Caco-2 (cell line): ENCODE measurements around the gene BCL2L12. TPM values are rescaled to one million over a fixed set of nuclear protein-coding genes. Genes with fewer than 3 reads are reported as not detected.

ENCODE experiments used
- BruUV-seq: library from RNA; stranded (reverse); fragments of 400-500 nt; replicated peaks from 2 replicates; lab custom pipeline; 2021; lab: Mats Ljungman, UMichigan
- CTCF ChIA-PET: fragments of 300-600 bp; sonication (Branson Sonifier 250); formaldehyde crosslinking; loops from one replicate; lab custom pipeline; 2022; ENCODE audit warnings: antibody characterized with exemption; lab: Charles Lee
- POLR2A ChIA-PET: fragments of 300-600 bp; sonication (Branson Sonifier 250); formaldehyde crosslinking; loops from one replicate; lab custom pipeline; 2022; ENCODE audit warnings: antibody characterized with exemption; lab: Charles Lee
- DNase-seq, 2 experiments: peaks; one replicate each; pipeline versions ENCODE4 v3.0.0 to v3.0.0-alpha.2; 2020 to 2022
- H3K27me3 ChIP-seq: replicated peaks from 2 replicates; pipeline ENCODE4 v1.6.0; 2011; ENCODE audit warnings: low read length; ENCODE audit not compliant: control insufficient read depth, insufficient read depth
- H3K36me3 ChIP-seq: 2 replicates; pipeline ENCODE4 v1.5.1; 2011; ENCODE audit warnings: low read length; ENCODE audit not compliant: control insufficient read depth, insufficient read depth
- H3K4me1 ChIP-seq: fragments of 250-450 bp; sonication (Bioruptor Pico); 2 replicates; pipeline ENCODE4 v1.5.1; 2020; ENCODE audit warnings: mild to moderate bottlenecking
- H3K4me3 ChIP-seq: 2 replicates; pipeline ENCODE4 v1.5.1; 2011; ENCODE audit warnings: low read depth, mild to moderate bottlenecking, control low read depth, low read length
- H3K9me3 ChIP-seq: fragments of 250-450 bp; sonication (Bioruptor Pico); 2 replicates; pipeline ENCODE4 v1.5.1; 2020; ENCODE audit warnings: mild to moderate bottlenecking, moderate library complexity
- H3K27ac Mint-ChIP-seq: one replicate; pipeline ENCODE4 v1.8.0; 2022; ENCODE audit warnings: mixed read lengths; ENCODE audit not compliant: unreplicated experiment
- H3K27me3 Mint-ChIP-seq: one replicate; pipeline ENCODE4 v1.8.0; 2022; ENCODE audit warnings: mixed read lengths; ENCODE audit not compliant: insufficient read depth, unreplicated experiment
- H3K36me3 Mint-ChIP-seq: one replicate; pipeline ENCODE4 v1.8.0; 2022; ENCODE audit warnings: mild to moderate bottlenecking, mixed read lengths; ENCODE audit not compliant: insufficient read depth, unreplicated experiment
- H3K4me1 Mint-ChIP-seq: one replicate; pipeline ENCODE4 v1.8.0; 2022; ENCODE audit warnings: low read depth, mixed read lengths; ENCODE audit not compliant: unreplicated experiment
- H3K4me3 Mint-ChIP-seq: one replicate; pipeline ENCODE4 v1.8.0; 2022; ENCODE audit warnings: mild to moderate bottlenecking, moderate library complexity, mixed read lengths; ENCODE audit not compliant: unreplicated experiment
- H3K9me3 Mint-ChIP-seq: one replicate; pipeline ENCODE4 v1.8.0; 2022; ENCODE audit warnings: mixed read lengths; ENCODE audit not compliant: unreplicated experiment
- intact Hi-C: fragments of 100-400 bp; cut with micrococcal nuclease; formaldehyde crosslinking; loops from one replicate; pipeline ENCODE4 v1.10.0; 2022; ENCODE audit not compliant: unreplicated experiment
- total RNA-seq: library from RNA; stranded (reverse); gene quantifications from 2 replicates; pipeline ENCODE4 v1.2.3, GENCODE V29; 2022
- TF ChIP-seq, protein P1 (sequence below), 2 experiments: fragments of 200-600 bp in 1 of 2; IDR thresholded peaks; 1 replicate in 1 of 2; 2 replicates in 1 of 2; pipeline versions ENCODE4 v1.5.1 to v1.8.0; 2011 to 2022; ENCODE audit warnings: antibody characterized with exemption in 1 of 2, control low read depth in 1 of 2, inconsistent platforms in 1 of 2, low read depth in 1 of 2, low read length in 1 of 2, mild to moderate bottlenecking in 1 of 2, moderate library complexity in 1 of 2; ENCODE audit not compliant: insufficient read depth in 1 of 2, severe bottlenecking in 1 of 2, unreplicated experiment in 1 of 2

BCL2L12 gene
- total RNA-seq, 1 experiment from 2014 or later: 111 TPM

DNA sequence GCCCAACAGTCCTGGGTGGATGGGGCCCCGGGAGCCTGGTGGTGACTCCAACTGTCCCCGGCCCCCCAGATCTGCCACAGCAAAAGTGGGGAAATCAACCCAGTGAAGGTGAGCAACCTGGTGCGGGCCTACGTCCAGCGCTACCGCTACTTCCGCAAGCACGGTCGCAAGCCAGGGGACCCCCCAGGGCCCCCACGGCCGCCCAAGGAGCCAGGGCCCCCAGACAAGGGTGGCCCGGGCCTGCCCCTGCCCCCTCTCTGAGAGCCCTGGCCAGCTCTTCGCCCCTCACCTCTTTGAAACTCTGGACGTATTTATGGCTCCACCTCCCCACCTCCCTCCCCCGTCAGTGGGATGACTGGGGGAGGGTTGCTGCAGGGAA lies 7.6 kb upstream of the BCL2L12 start:
- H3K4me3 Mint-ChIP-seq: no peak overlapping the region
- Histone ChIP-seq H3K9me3 (peaks cover 8% of the 10 kb centered on the region), H3K27me3 (no peaks in the 10 kb centered on the region), H3K4me3 (no peak overlapping the region), H3K36me3 (peaks cover 24% of the 10 kb centered on the region), H3K4me1 (no peaks in the 10 kb centered on the region)
- intact Hi-C loops: no loop called here
- H3K27me3 Mint-ChIP-seq: no peaks in the 10 kb centered on the region
- no peak for DNase-seq
- BruUV-seq: TSS peak; percentile 50
- no peaks in the 10 kb centered on the region for H3K4me1 Mint-ChIP-seq
- H3K9me3 Mint-ChIP-seq: no peaks in the 10 kb centered on the region
- TF ChIP-seq, protein P1, sequence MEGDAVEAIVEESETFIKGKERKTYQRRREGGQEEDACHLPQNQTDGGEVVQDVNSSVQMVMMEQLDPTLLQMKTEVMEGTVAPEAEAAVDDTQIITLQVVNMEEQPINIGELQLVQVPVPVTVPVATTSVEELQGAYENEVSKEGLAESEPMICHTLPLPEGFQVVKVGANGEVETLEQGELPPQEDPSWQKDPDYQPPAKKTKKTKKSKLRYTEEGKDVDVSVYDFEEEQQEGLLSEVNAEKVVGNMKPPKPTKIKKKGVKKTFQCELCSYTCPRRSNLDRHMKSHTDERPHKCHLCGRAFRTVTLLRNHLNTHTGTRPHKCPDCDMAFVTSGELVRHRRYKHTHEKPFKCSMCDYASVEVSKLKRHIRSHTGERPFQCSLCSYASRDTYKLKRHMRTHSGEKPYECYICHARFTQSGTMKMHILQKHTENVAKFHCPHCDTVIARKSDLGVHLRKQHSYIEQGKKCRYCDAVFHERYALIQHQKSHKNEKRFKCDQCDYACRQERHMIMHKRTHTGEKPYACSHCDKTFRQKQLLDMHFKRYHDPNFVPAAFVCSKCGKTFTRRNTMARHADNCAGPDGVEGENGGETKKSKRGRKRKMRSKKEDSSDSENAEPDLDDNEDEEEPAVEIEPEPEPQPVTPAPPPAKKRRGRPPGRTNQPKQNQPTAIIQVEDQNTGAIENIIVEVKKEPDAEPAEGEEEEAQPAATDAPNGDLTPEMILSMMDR (IDR thresholded peaks at IDR 0.05; ENCODE audit: insufficient read depth in 1 of 2, low read depth in 1 of 2, low read length in 1 of 2, severe bottlenecking in 1 of 2, unreplicated experiment in 1 of 2): no peak
- ChIA-PET CTCF (no interaction called here), POLR2A (interaction anchor here (1.1 kb wide), 1 partner anchor 16 kb away, joined by 3 read pairs; the partner anchor contains the start of gene SCAF1)
- H3K27ac Mint-ChIP-seq: peak overlapping the region; percentile 18
- H3K36me3 Mint-ChIP-seq: peaks cover 89% of the 10 kb centered on the region

DNA sequence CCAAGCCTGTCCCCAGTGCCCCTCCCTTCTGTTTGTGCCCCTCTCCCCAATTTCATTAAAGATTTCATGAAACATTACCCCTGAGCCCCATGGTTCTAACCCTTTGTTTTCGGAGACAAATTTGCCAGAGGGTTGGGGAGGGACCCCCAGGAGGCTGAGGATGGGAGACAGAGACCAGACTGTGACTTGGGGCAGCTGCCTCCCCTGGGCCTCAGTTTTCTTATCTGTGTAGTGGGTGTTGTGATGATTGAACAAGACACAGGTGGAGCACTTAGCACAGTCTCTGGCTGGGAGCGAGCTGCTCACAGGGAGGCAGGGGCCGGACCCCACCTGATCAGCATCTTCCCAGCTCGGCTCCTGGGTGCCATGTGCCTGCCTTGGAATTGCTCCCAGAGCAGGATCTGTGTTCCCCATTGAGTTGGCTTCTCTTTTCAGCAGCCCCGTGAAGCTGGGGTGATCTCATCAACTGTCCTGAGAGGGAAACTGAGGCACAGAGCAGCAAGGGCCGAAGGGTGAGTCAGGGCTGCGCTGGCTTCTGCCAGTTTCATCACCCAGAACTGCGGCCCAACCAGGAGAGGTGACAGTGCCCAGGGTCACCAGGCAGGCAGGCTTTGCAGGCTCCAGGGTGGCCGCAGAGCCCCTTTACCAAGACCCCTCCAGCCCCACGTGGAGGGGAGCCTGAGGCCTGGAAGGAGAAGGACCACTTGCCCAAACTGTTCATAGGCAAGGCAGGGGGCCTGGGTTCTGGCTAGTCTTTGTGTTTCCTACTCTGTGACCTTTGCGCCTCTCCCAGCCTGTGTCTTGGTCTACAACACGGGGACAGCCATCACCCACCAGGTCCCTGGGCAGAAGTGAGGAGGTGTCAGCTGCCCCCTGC lies 6.9 kb upstream of the BCL2L12 start:
- Mint-ChIP-seq H3K36me3 (peaks cover 87% of the 10 kb centered on the region), H3K4me3 (no peak overlapping the region), H3K27ac (no peak overlapping the region), H3K9me3 (no peaks in the 10 kb centered on the region), H3K4me1 (no peaks in the 10 kb centered on the region), H3K27me3 (no peaks in the 10 kb centered on the region)
- BruUV-seq: no TSS peak
- peaks cover 2% of the 10 kb centered on the region; the same call in 1 of the 2 replicates for H3K4me1 ChIP-seq
- H3K9me3 ChIP-seq: peaks cover 8% of the 10 kb centered on the region
- no peak overlapping the region for H3K4me3 ChIP-seq
- H3K27me3 ChIP-seq: no peaks in the 10 kb centered on the region
- ChIA-PET CTCF (no interaction called here), POLR2A (interaction anchor here (0.5 to 1.1 kb wide), 2 partner anchors 17 to 18 kb away, joined by 3 read pairs; partner anchors contain the start of genes PRMT1 and SCAF1)
- intact Hi-C loops: no loop called here
- H3K36me3 ChIP-seq: peaks cover 25% of the 10 kb centered on the region
- TF ChIP-seq, protein P1 (IDR thresholded peaks at IDR 0.05; ENCODE audit: insufficient read depth in 1 of 2, low read depth in 1 of 2, low read length in 1 of 2, severe bottlenecking in 1 of 2, unreplicated experiment in 1 of 2): no peak
- DNase-seq: no peak

DNA sequence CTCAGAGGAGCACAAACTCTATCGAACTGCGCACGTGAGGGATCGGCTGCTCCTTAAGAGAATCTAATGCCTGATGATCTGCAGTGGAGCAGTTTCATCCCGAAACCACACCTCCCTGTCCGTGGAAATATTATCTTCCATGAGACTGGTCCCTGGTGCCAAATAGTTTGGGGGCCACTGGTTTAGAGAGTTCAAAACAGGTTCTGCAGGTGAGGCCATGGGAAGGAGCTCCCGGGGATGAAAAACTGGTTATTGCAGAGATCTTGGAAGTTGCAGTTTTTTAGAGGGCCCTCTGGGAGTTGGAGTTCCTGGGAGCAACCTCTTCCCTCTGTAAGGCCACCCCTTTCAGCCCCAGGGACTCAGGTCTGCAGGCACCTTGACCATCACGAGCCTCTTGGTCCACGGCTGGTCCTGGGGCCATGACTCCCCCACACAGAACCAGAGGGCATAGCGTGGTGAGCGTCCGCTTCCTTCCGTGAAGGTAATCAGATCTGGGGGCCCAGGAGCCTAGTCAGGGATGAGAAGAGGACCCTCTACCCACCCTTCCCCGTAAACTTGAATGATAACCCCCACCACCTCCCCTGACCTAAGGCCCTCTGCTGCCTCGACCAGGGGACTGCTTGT lies 5.3 kb upstream of the BCL2L12 start:
- Mint-ChIP-seq H3K27ac (no peak overlapping the region), H3K4me1 (peaks cover 6% of the 10 kb centered on the region)
- BruUV-seq: no TSS peak

More for the DNA sequence above, 5.3 kb upstream of the BCL2L12 start:
- POLR2A ChIA-PET: interaction anchor here (1.0 kb wide), 1 partner anchor 18 kb away, joined by 6 read pairs; the partner anchor contains the start of gene SCAF1
- DNase-seq: no peak
- peaks cover 20% of the 10 kb centered on the region for H3K36me3 ChIP-seq
- Mint-ChIP-seq H3K9me3 (no peaks in the 10 kb centered on the region), H3K36me3 (peaks cover 95% of the 10 kb centered on the region), H3K4me3 (no peak overlapping the region), H3K27me3 (no peaks in the 10 kb centered on the region)
- no peaks in the 10 kb centered on the region for H3K27me3 ChIP-seq
- TF ChIP-seq, protein P1 (IDR thresholded peaks at IDR 0.05; ENCODE audit: insufficient read depth in 1 of 2, low read depth in 1 of 2, low read length in 1 of 2, severe bottlenecking in 1 of 2, unreplicated experiment in 1 of 2): no peak
- CTCF ChIA-PET: no interaction called here
- H3K9me3 ChIP-seq: peaks cover 8% of the 10 kb centered on the region
- H3K4me3 ChIP-seq: no peak overlapping the region
- intact Hi-C loops: no loop called here
- peaks cover 7% of the 10 kb centered on the region; the same call in 1 of the 2 replicates for H3K4me1 ChIP-seq
